ENCODE data around the gene CGB7.

DNA sequence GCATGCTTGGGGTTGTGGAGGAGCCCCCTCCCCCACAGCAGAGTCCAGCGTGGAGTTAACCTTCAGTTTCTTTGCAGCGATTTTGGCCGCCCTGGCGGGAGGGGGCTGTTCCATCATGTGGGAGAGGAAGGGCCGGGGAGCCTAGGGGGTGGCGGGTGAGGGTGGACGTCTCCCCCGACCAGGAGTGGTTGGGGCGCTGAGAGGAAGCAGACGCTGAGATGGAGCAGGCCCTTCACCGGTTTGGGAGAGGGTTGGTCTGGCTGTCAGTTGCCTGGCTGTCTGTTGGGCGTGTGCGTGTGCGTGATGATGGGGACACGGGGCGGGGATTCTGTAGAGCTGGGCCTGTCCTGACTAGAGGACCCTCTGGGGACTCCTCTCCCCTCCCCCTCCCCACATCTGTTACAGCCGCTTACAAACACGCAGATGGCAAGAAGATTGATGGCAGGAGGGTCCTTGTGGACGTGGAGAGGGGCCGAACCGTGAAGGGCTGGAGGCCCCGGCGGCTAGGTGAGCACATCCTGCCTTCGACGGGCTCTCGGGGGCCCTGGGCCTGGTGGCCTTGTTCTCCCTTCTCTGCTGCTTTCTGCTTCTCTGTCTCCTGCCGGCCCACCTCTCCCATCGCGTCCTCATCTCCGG is 46.8 kb upstream of the CGB7 start:
- TF ChIP-seq, protein P1, sequence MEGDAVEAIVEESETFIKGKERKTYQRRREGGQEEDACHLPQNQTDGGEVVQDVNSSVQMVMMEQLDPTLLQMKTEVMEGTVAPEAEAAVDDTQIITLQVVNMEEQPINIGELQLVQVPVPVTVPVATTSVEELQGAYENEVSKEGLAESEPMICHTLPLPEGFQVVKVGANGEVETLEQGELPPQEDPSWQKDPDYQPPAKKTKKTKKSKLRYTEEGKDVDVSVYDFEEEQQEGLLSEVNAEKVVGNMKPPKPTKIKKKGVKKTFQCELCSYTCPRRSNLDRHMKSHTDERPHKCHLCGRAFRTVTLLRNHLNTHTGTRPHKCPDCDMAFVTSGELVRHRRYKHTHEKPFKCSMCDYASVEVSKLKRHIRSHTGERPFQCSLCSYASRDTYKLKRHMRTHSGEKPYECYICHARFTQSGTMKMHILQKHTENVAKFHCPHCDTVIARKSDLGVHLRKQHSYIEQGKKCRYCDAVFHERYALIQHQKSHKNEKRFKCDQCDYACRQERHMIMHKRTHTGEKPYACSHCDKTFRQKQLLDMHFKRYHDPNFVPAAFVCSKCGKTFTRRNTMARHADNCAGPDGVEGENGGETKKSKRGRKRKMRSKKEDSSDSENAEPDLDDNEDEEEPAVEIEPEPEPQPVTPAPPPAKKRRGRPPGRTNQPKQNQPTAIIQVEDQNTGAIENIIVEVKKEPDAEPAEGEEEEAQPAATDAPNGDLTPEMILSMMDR (IDR thresholded peaks at IDR 0.05; ENCODE audit: borderline replicate concordance, extremely low read depth, low read length, poor library complexity, severe bottlenecking), result no peak
- TF ChIP-seq EZH2 (IDR thresholded peaks at IDR 0.05; ENCODE audit: borderline replicate concordance, low read depth, low read length, severe bottlenecking), result no peak
